GM19193 (cell line): ENCODE results near the gene MS4A10.

Experiments
- POLR2A ChIP-seq: IDR thresholded peaks from 4 replicates; pipeline ENCODE4 v1.6.1; 2011; ENCODE audit not compliant: insufficient read depth, insufficient read length; ENCODE audit errors: extremely low read depth

MS4A10 gene

GRCh38 chr11:60797846-60798630, 12.9 kb downstream of the MS4A10 start:
- no peak for TF ChIP-seq POLR2A

DNA sequence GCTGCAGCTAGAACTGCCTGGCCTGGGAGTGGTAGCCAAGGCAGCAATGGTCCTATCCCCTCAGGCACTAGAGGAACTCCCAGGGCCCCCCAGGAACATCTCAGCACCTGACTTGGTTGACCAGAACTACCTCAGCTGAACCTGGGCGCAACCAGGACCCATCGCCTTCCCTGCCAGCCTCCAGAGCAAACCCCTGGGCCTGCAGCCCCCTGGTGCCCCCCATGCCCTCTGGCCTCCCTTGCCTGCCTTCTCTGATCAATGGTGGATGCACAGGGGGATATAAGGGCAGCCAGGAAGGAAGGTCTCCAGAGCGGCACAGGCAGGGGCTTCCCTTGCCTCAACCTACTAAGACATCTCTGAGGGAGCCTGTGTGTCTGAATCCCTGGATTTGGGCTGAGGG, 13.5 kb downstream of the MS4A10 start:
- no peak for TF ChIP-seq POLR2A

GRCh38 chr11:60801194-60801593, 16.1 kb downstream of the MS4A10 start:
- TF ChIP-seq POLR2A = no peak

GRCh38 chr11:60803273-60803936, 18.3 kb downstream of the MS4A10 start:
- no peak for TF ChIP-seq POLR2A

DNA sequence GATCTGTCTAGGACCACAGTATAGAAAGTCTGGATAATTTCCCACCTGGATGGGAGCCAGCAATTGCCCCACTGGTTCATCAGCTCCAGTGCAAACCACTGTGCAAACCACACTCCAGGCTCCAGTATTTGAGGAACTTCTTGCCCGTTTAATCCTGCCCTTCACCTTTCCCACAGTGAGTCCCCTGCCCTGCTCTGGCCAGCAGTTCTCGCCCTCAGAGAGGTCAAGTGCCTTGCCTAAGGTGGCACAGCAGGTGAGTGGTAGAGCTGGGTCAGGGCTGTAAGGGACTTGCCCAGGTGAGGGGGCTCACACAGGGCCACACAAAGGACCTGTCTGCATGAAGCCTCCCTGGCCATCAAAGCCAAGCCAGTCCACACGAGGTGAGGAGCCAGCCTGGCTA, 24.1 kb downstream of the MS4A10 start:
- no peak for TF ChIP-seq POLR2A

- no peak for TF ChIP-seq POLR2A
Measured at GRCh38 chr11:60809691-60810090, 24.6 kb downstream of the MS4A10 start.

- no peak for TF ChIP-seq POLR2A
Measured at GRCh38 chr11:60810151-60810550, 25.0 kb downstream of the MS4A10 start.

DNA sequence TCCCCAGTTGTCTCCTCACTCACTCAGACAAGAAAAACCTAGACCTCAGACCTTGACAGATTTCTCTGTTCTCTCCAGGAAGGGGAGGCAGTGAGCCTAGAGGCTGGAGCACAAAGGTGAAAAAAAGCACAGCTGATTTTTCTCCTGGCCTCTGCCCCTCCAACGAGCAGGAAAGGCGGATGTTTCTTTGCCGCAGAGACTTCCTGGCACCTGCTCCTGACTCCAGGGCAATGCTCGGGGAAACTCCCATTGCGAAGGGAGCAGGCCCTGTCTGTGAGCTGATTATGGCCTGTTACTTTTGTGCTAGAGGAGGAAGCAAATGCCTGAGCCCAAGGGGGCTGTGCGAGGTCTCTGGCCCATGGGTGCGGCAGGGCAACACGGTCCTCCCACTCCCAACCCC, 25.4 kb downstream of the MS4A10 start:
- no peak for TF ChIP-seq POLR2A

- TF ChIP-seq POLR2A = no peak
Measured at GRCh38 chr11:60813324-60813723, 28.2 kb downstream of the MS4A10 start.

DNA sequence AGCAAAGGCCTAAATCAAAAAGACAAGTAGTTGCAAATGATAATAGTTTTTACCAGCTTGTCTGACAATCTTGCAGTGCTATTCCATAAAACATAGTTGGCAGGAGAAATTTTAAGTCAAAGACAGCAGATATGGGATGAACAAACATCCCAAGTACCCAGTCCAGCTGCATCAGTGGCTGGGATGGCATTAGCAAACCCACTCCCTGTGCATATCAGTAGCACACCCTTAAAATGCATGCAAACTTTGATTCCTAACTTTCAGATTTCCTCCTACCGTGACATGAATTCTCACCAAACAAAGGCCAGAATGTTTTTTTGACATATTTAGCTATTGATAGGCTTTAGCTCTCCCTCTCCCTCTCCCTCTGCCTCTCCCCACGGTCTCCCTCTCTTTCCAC, 29.0 kb downstream of the MS4A10 start:
- TF ChIP-seq POLR2A = no peak

DNA sequence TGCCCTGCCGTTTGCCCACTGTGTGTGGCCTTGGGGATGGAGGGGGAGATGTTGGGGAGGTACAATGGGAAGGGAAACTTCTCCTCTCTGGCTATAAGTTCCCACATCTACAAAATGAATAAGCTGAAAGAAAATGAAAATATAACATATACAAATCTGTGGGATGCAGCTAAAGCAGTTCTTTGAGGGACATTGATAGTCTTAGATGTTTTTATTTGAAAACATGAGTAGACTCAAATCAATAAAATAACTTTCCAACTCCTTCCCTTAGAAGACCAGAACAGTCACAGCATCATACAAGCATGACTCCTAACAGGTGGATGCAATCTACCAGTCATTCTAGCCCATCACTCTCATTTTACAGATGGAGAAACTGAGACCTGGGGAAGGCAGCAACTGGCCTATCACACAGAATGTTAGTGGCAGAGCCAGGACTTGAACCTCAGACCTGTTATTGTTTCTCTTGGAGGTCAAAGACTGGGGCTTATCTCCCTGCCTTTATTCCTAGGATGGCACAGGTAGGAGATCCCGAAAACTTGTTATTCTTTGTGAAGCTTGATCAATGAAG, 31.5 kb downstream of the MS4A10 start:
- TF ChIP-seq POLR2A = no peak

GRCh38 chr11:60818057-60818456, 32.9 kb downstream of the MS4A10 start:
- no peak for TF ChIP-seq POLR2A

- TF ChIP-seq POLR2A = no peak
Measured at GRCh38 chr11:60821827-60822599, 36.9 kb downstream of the MS4A10 start.

GRCh38 chr11:60825118-60825517, 40.0 kb downstream of the MS4A10 start:
- no peak for TF ChIP-seq POLR2A

DNA sequence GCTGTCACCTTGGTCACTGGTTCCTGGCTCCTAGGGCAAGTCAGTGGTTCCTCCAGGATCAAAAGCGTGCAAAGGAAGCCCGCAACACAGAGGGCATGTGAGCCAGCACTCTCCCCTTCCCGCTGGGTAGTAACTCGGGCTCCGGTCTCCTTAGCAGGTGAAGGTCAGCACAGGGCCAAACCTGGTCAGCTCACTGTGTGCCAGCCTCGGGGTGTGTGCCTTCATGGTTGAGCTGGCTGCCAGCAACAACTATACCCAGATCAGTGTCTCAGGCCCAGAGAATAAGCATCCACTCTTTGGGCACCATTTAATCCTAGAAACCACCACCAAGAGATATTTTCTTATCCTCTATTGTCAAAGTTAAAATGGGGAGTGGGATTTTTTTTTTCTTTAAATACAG, 40.7 kb downstream of the MS4A10 start:
- TF ChIP-seq POLR2A = no peak

- no peak for TF ChIP-seq POLR2A
Measured at GRCh38 chr11:60830478-60831142, 45.5 kb downstream of the MS4A10 start.

- TF ChIP-seq POLR2A = no peak
Measured at GRCh38 chr11:60831143-60831500, 46.0 kb downstream of the MS4A10 start.
